Adrenal gland (tissue), 12 donors: ENCODE measurements around the gene FSIP1. TPM values are rescaled to one million over a fixed set of nuclear protein-coding genes. Genes with fewer than 3 reads are reported as not detected.

Source experiments
- DNase-seq, 7 donors: peaks; one replicate each; pipeline ENCODE4 v3.0.0-alpha.2; 2019 to 2020
- H3K27ac ChIP-seq, 5 donors: fragments of 200-600 bp; sonication (generic) in 4 of 5; 1 replicate in 3 of 5; 2 replicates in 2 of 5; pipeline versions ENCODE4 v1.5.1 to v1.8.0; 2016 to 2020; ENCODE audit warnings: mild to moderate bottlenecking in 1 of 5
- H3K27me3 ChIP-seq: fragments of 200-600 bp; 2 replicates; pipeline ENCODE4 v1.8.0; 2021
- H3K36me3 ChIP-seq, 2 donors: fragments of 200-600 bp; replicated peaks in 1 of 2; 1 replicate in 1 of 2; 2 replicates in 1 of 2; pipeline versions ENCODE4 v1.5.1 to v1.8.0; 2018 to 2022
- H3K4me1 ChIP-seq, 2 donors: fragments of 200-600 bp; replicated peaks in 1 of 2; 1 replicate in 1 of 2; 2 replicates in 1 of 2; pipeline versions ENCODE4 v1.5.1 to v1.8.0; 2018 to 2021
- H3K4me3 ChIP-seq, 4 donors: fragments of 200-600 bp; sonication (generic) in 3 of 4; one replicate each; pipeline ENCODE4 v1.5.1; 2016 to 2018
- H3K9me3 ChIP-seq, 3 donors: fragments of 200-600 bp; sonication (generic) in 1 of 3; replicated peaks in 1 of 3; 1 replicate in 2 of 3; 2 replicates in 1 of 3; pipeline versions ENCODE4 v1.5.1 to v1.8.0; 2016 to 2021
- CTCF ChIP-seq, 6 experiments: fragments of 450-650 bp in 4 of 6; fragments of 200-600 bp in 2 of 6; sonication (generic) in 1 of 6; IDR thresholded peaks; 1 replicate in 5 of 6; 2 replicates in 1 of 6; pipeline versions ENCODE4 v1.5.1 to v1.8.0; 2016 to 2021; ENCODE audit warnings: antibody characterized with exemption in 6 of 6, mild to moderate bottlenecking in 2 of 6, moderate library complexity in 1 of 6
- POLR2A ChIP-seq, 2 donors: fragments of 450-650 bp; IDR thresholded peaks; one replicate each; pipeline ENCODE4 v1.6.1; 2017; ENCODE audit warnings: antibody characterized with exemption in 2 of 2, mild to moderate bottlenecking in 2 of 2, moderate library complexity in 1 of 2
- whole genome bisulfite sequencing, 4 donors: extraction: QIAGEN DNeasy Blood & Tissue Kit in 2 of 4; methylation state at CpG; one replicate each; pipeline versions ENCODE4 v1.1.5 to v1.1.7; 2013 to 2017; 5-methylcytosine and 5-hydroxymethylcytosine counted together
- intact Hi-C, 2 donors: fragments of 100-400 bp; cut with DNase I; formaldehyde crosslinking; loops; one replicate each; pipeline versions ENCODE4 v1.14.1 to v1.15.0; 2022 to 2023
- polyA plus RNA-seq, 3 donors: library from polyadenylated mRNA; stranded (reverse); fragments of 200-250 nt in 2 of 3; fragments of 350-450 nt in 1 of 3; fragmentation: Illumina TruSeq in 1 of 3; extraction: RNeasy Lipid Tissue Mini Kit (QIAGEN cat#74804) in 1 of 3; gene quantifications; one replicate each; pipeline ENCODE4 v1.2.3, GENCODE V29; 2013 to 2014
- total RNA-seq, 9 donors: library from RNA; depleted of rRNA in 4 of 9; stranded (reverse); fragments of >200 nt in 4 of 9; fragments of 120-200 nt in 1 of 9; fragmentation: NEBNext Ultra II Directional in 1 of 9; extraction: Animal tissue kit (Norgen Biotek cat#: 25700) in 1 of 9; gene quantifications; one replicate each; pipeline versions ENCODE4 v1.1.0 to v1.2.4, GENCODE V29; 2013 to 2023
- donor health status: healthy with polysubstance abuse.
- donor health status: Bipolar disorder and iron deficiency.
- donor health status: DM: yes; HTN: yes; CAD: no.
- donor health status: DM: no; HTN: no; CAD: no.
- donor health status: DM: no; HTN: no; CAD: no.
- donor health status: DM: yes; HTN: yes; CAD: no.

Gene FSIP1
- total and polyA plus RNA-seq, 12 donors, result 0.11 to 0.60 (median 0.25) TPM; not detected in 2

GRCh38 chr15:39608185-39609139, 174.2 kb downstream of the FSIP1 start:
- 73 to 81% (median 80%) methylated on average over 2 of the region's 2 CpGs for WGBS, 4 donors
- intact Hi-C loops, result no loop called here
- no peak overlapping the region for H3K27ac ChIP-seq

GRCh38 chr15:39605146-39605545, 177.5 kb downstream of the FSIP1 start:
- TF ChIP-seq CTCF (IDR thresholded peaks at IDR 0.05), result no peak
- no peak for TF ChIP-seq POLR2A (IDR thresholded peaks at IDR 0.05)

More at GRCh38 chr15:39608185-39609139, 174.2 kb downstream of the FSIP1 start:
- no peak overlapping the region for H3K4me3 ChIP-seq
- DNase-seq, result no peak
- H3K9me3 ChIP-seq, result peaks cover 0 to 20% (median 0%) of the 10 kb centered on the region in 3 donors
- no peaks in the 10 kb centered on the region for H3K4me1 ChIP-seq
- TF ChIP-seq CTCF (IDR thresholded peaks at IDR 0.05), result no peak
- no peak for TF ChIP-seq POLR2A (IDR thresholded peaks at IDR 0.05)
- H3K27me3 ChIP-seq, result no peaks in the 10 kb centered on the region
- H3K36me3 ChIP-seq, result no peaks in the 10 kb centered on the region

DNA sequence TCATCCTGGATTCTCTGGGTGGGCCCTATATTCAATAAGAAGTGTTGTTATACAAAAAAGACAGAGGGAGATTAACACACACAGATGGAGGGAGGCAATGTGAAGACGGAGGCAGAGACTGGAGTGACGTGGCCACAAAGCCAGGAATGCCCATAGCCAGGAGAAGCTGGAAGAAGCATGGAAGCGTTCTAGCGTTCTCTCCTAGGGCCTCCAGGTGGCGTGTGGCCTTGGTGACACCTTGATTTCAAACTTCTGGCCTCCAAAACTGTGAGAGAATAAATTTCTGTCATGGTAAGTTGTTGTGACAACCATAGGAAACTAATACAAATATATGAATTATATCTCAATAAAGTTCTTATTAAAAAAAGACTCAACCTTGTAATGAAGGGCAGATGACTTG, 180.5 kb downstream of the FSIP1 start:
- TF ChIP-seq CTCF (IDR thresholded peaks at IDR 0.05), result no peak
- TF ChIP-seq POLR2A (IDR thresholded peaks at IDR 0.05), result no peak
- Histone ChIP-seq H3K4me3 (no peak overlapping the region), H3K4me1 (no peaks in the 10 kb centered on the region), H3K27me3 (no peaks in the 10 kb centered on the region), H3K36me3 (no peaks in the 10 kb centered on the region), H3K9me3 (no peaks in the 10 kb centered on the region), H3K27ac (no peak overlapping the region)
- DNase-seq, result no peak
- 71 to 83% (median 73%) methylated on average over 5 of the region's 5 CpGs for WGBS, 4 donors
- intact Hi-C loops, result no loop called here

More at GRCh38 chr15:39605146-39605545, 177.5 kb downstream of the FSIP1 start:
- no peaks in the 10 kb centered on the region for H3K27me3 ChIP-seq
- no peak overlapping the region for H3K4me3 ChIP-seq
- no peaks in the 10 kb centered on the region for H3K36me3 ChIP-seq
- intact Hi-C loops, result no loop called here
- H3K27ac ChIP-seq, result no peak overlapping the region
- 77 to 94% (median 90%) methylated on average over 1 of the region's 1 CpG for WGBS, 4 donors
- no peak for DNase-seq
- no peaks in the 10 kb centered on the region for H3K4me1 ChIP-seq
- H3K9me3 ChIP-seq, result no peaks in the 10 kb centered on the region

DNA sequence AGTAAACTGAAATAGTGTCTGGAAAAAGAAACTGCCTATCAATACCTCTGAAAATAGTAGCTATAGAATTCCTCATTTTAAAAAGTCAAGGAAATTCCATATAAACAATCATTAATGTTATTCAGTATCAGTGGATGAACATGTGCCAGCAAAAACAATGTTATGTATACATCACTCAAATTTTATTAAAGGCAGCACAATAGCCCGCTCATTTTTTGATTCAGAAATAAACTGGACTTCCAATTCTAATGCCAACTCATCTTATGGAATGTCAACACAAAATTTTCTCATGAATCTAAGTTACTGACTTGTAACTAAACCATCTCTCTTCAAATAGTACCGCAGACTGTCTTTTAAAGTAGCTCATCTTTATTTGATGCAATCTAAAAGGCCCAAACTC, 182.8 kb downstream of the FSIP1 start:
- H3K27ac ChIP-seq, result no peak overlapping the region
- intact Hi-C loops, result no loop called here

More for the DNA sequence above, 182.8 kb downstream of the FSIP1 start:
- 85 to 96% (median 86%) methylated on average over 2 of the region's 2 CpGs for WGBS, 4 donors
- H3K36me3 ChIP-seq, result peaks cover 0 to 9% of the 10 kb centered on the region in 2 donors
- H3K9me3 ChIP-seq, result no peaks in the 10 kb centered on the region
- TF ChIP-seq POLR2A (IDR thresholded peaks at IDR 0.05), result no peak
- no peak for TF ChIP-seq CTCF (IDR thresholded peaks at IDR 0.05)
- no peaks in the 10 kb centered on the region for H3K27me3 ChIP-seq
- no peak for DNase-seq
- H3K4me3 ChIP-seq, result no peak overlapping the region
- H3K4me1 ChIP-seq, result no peaks in the 10 kb centered on the region
